K562 treated with DMSO at 1 percent for 48 hours (cell line): ENCODE results near the gene LMNTD1. TPM values are rescaled to one million over a fixed set of nuclear protein-coding genes. Genes with fewer than 3 reads are reported as not detected.

ENCODE experiments used
- total RNA-seq: library from RNA; unstranded; fragments of 300-600 nt; gene quantifications from 2 replicates; pipeline ENCODE4 v1.2.3, GENCODE V29; 2022; ENCODE audit warnings: low replicate concordance; ENCODE audit errors: extremely low read depth

LMNTD1 gene
- not detected in 2 replicates for total RNA-seq

GRCh38 chr12:25553098-25553497, at the start of gene LMNTD1:
TSS of gene LMNTD1 (minus strand) at chr12:25553283. CDS start at chr12:25552959, 324 bp downstream.

